Activated T-cell treated with anti-CD3 and anti-CD28 coated beads, Interleukin-2, amount 50 U/mL, for 1 hour (primary cell): ENCODE results near the gene CIPC.

Source experiments
- DNase-seq: peaks from one replicate; pipeline ENCODE4 v3.0.0-alpha.2; 2020

Gene CIPC

DNA sequence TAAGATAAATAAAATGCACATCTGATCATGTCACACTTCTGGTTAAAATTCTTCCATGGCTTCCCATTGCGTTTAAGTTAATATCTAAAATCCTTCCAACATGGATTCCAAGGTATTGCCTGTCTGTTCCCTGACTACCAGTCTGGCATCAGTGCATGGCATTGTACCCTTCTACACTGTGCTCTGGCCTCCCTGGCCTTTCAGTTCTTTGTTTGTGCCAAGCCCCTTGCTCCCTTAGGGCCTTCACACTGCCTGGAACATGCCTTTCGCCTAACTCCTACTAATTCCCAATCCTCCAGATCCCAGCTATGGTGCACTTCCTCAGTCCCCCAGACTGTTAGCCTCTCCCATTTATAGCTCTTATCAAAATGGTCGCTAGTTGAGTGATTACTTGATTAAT is 6.3 kb downstream of the CIPC start:
- DNase-seq = no peak

- no peak for DNase-seq
Measured at GRCh38 chr14:77105145-77105939, 7.3 kb downstream of the CIPC start.

DNA sequence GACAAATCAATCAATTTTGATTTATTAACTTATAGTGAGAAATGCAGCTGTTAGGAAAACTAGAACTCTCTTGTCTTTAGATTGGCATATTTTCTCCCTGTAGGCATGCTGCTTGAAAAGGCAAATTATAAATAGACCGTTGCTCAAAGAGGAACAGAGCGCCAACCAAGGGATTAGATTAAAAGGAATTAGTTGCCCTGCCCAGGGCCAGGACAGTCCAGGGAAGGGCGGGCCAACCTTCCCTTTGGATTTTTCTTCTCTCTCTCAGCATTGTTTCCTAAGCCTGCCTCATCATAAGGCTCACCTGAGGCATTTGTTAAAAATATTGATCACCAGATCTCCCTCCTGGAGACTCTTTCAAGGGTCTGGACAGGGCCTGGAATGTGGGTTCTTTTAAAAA is 8.6 kb downstream of the CIPC start:
- no peak for DNase-seq

DNA sequence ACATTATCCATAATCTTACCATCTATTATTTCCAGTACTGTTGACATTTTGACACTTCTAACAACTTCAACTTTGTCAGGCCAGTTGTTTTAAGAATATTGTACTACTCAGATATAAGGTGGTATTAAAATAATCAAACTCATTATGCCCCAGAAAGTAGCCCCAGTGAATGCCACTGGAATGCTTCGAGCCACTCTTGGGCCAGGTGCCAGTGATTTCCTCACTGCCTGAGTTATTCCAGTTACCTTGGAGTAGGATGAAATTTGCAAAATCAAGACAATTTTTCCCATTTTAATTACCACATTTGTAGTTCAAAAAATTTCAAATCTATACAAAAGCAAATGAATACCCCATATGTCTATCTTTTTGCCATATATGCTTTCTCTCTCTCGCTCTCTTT is 9.2 kb downstream of the CIPC start:
- no peak for DNase-seq

GRCh38 chr14:77108753-77109152 is 10.7 kb downstream of the CIPC start:
- no peak for DNase-seq

GRCh38 chr14:77109656-77110055 is 11.6 kb downstream of the CIPC start:
- DNase-seq = no peak

DNA sequence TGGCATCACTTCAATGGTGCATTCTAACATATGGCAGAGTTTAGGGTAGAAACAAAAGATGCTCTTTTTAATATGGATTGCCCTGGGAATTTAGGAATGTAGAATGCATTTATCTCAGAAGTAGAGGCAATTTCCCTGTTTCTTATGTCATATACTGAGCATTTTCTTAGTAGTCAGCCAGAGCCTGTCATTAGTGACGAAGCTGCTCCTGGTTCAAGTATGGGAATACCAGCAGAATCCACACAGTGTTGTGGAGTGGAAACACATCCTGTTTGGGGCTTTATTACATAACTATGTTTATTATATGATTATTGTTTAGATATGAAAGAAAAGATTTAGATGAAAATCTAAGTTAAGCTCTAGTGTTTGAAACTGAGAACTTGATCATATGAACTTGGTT is 12.2 kb downstream of the CIPC start:
- no peak for DNase-seq

GRCh38 chr14:77111021-77111420 is 13.0 kb downstream of the CIPC start:
- DNase-seq = no peak

DNA sequence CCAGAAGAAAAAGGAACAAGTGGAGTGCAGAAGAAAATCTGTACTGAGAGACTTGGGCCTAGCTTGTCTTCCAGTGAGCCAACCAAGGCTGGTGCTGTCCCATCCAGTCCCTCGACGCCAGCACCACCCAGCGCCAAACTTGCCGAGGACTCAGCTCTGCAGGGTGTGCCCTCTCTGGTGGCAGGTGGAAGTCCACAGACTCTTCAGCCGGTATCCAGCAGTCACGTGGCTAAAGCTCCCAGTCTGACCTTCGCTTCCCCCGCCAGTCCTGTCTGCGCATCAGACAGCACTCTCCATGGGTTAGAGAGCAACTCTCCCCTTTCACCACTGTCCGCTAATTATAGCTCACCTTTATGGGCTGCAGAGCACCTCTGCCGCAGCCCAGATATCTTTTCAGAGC is 15.6 kb downstream of the CIPC start:
- no peak for DNase-seq

DNA sequence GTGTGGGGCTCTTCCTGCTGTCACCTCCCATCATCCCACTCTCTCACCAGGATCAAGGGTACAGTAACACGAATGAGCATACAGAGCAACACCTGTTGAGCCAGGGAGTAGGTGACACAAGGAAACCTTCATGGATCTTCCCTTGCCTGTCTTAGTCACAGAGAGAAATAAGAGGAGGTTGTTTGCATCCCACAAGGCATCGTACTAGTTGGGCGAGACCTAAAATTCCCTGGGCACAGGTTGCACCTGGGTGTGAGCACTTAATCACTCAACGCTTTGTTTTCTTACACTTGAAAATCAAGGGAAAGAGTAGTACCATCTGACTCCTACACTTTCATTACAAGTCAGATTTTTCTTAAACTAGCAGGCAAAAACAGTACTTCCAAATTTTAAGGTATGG is 16.6 kb downstream of the CIPC start:
- DNase-seq = no peak

DNA sequence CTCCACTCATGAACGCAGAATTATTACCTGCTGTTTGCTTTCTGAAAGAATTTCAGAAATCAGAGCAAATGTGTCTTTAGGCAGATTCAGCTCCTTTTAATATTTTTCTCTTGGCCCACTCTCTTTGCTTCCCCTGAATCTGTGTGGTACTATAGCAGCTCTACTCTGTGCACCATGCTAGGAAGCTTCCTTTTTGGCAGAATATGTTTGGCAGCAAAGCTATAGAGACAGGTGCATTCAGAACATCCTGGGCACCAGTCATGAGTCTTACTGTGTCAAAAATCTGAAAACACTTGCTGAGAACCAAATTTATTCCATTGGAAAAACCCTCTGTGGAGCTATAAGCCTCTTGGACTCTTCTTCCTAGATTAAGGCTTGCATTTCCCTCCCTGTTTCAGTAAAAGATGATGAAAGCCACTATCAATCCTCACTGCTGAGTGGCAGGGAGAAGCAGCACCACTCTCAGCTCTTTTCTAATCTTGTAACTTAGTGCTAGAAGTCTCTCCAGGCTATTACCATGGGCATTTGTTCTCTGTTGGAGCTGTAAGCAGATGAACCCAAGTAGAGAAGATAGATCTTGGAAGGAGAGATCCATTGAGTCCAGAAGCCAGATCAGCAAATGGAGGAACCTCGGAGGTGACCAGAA is 18.2 kb downstream of the CIPC start:
- DNase-seq = no peak

GRCh38 chr14:77119851-77120250 is 21.8 kb downstream of the CIPC start:
- no peak for DNase-seq

GRCh38 chr14:77120771-77121743 is 23.0 kb downstream of the CIPC start:
- DNase-seq = peak; percentile 41

- no peak for DNase-seq
Measured at GRCh38 chr14:77122526-77123125, 24.6 kb downstream of the CIPC start.

- DNase-seq = no peak
Measured at GRCh38 chr14:77123381-77124325, 25.6 kb downstream of the CIPC start.

- DNase-seq = peak; percentile 84
Measured at GRCh38 chr14:77124345-77125280, 26.6 kb downstream of the CIPC start.

DNA sequence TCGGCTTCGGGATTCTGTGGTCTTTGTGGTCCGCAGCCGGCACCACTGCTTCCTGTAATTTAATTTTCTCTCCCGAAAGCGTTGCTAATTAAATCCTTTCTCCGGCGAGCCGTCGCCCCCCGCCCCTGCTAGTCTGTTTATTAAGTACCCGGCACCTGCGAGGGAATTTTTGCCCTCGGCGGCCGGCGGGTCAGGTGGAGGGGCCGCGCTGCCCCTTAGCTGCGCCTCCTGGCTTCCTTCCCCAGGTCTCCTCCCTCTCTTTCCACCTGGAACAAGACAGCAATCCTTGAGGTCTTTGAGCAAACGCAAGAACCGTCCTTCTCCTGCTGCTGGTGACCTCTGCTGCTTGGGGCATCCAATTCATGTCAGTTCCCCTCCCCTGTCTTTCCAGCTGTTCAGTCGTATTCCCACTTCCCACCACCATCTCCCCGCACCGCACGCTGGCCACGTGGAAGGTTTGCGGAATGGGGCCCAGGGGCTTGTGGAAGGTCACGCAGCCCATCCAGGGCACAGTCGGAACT is 27.3 kb downstream of the CIPC start:
- no peak for DNase-seq

- DNase-seq = no peak
Measured at GRCh38 chr14:77125823-77126325, 27.8 kb downstream of the CIPC start.

DNA sequence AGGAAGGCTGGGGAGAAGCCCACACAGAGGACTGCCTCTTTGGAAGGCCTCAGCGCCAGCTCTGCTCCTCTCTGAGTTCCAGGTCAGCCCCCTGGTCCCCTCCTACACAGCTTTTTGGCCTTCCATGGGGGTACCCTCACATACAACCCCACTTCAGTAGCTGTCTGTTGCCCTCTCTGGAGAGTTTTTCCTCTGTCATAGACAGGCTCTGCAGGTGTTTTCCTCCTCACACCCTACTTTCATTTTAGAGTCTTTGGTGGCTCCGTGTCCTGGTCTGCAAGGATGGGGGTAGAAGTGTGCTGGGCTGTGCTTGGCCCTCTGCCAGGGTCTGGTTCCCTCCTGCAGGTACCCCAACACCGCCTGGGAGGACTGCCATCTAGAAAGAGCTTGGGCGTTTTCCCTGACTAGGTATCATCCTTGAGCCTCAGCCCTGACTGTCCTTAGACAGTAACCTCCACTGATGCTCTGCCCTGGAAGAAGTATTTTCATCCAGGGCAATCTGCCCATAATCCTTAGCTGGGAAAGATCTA is 28.5 kb downstream of the CIPC start:
- no peak for DNase-seq

GRCh38 chr14:77128414-77128891 is 30.4 kb downstream of the CIPC start:
- DNase-seq = no peak
